ENCODE measurements around the gene TRABD2B. TPM values are rescaled to one million over a fixed set of nuclear protein-coding genes. Genes with fewer than 3 reads are reported as not detected.

The TRABD2B gene
- polyA plus RNA-seq, 3 donors, result 16.1 to 17.2 (median 16.7) TPM

DNA sequence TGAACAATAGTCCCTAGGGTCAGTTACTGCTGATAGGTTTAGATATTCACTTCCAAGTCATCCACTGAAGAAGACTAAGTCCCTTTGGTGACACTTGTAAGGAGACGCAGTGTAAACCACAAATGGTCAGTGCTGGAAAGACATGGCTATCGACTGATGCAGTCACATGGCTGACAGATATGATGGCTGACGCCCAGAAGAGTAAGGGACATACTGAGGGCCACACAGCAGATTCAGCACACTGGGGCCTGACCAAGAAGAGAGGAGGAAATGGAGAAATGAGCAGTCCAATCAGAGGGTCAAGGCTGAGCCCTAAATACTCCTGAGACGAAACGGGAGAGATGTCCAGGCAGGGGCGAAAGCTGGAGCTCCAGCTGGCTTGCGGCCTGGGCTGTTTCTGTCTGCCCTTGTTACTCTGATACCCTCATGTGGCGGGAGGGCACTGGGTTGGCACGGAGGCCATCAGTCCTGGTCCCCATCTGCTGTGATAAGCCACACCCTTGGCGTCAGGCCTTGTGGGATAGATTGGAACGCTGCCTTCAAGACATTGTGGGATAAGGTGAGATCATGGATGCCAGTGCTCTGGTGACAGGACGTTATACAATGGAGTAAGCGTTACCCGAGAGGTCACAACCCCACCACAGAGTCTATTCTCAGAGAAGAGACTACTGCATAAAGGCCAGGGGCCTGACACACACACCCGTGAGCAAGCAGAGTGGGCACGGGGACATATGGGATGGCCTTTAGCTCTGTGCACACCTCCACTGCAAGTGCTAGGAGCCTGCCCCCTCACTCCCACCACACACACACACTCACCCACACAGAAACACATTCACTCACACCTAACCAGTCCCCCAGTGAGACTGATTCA is 158.4 kb downstream of the TRABD2B start:
- DNase-seq (ENCODE audit: low read depth in 3 of 3, low spot score in 2 of 3), result no peak

DNA sequence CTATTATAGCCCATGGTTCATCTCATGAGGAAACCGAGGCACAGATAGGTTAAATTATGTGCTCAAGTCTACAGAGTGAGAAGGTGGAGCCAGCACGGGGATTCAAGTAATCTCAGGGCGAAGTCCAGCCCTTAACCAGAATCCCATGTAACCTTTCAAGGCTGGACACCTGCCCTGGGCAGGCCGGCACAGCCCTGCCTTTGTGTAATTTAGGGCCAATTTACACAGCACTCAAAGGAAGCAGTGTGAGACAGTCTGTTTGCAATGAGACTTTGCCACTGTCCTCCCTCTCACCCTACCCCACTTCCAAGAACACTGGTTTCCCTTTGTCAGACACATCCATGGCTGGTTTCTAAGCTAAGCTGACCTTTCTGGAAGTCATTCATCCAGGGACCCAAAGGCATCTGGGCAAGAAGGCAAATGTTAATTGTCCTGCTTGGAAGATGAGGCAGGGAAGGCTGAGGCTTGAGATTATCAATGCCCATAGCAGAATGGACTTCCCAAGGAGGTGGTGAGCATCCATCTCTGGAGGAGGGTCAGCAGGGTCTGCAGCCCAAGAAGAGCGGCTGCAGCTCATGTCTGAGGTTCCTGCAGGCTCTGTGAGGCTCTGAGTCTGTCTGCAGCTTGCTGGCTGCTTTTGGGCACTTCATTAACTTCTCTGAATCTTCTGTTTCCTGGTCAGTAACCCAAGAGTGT is 159.2 kb downstream of the TRABD2B start:
- DNase-seq (ENCODE audit: low read depth in 3 of 3, low spot score in 2 of 3), result no peak

DNA sequence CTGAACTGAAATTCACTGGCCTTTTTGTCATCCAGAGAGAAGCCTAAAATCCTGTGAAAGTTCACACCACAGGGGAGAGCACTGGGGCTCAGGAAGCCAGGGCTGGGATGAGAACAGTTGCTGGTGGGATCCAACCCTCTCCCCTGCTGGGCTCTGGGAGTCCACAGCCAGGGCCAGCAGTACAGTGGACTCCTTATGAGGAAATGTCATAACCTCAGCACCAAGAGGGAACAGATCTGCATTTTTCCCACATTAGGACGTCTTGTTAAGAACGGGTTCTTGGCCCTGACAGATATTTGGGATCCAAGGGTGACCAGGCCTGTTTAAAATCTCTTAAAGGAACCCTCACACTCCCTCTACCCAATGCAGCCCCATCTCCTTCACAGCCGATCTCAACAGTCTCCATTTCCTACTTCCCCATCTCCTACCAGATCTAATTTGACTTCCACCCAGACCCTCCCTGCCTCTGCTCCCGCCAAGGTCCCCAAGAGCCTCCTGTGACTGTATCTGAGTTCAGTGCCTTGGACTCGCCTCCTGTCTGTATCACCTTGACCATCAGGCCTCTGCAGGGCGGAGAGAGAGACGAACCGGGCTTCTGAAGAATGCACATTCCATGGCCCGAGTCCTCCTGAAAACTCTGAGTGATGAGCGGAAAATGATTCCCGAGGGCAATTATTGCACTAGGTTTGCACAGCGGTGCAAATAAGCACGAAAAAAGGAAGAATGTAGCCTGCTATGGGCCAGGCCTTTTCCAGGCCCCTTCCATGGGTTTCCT is 159.9 kb downstream of the TRABD2B start:
- no peak for DNase-seq (ENCODE audit: low read depth in 3 of 3, low spot score in 2 of 3)

DNA sequence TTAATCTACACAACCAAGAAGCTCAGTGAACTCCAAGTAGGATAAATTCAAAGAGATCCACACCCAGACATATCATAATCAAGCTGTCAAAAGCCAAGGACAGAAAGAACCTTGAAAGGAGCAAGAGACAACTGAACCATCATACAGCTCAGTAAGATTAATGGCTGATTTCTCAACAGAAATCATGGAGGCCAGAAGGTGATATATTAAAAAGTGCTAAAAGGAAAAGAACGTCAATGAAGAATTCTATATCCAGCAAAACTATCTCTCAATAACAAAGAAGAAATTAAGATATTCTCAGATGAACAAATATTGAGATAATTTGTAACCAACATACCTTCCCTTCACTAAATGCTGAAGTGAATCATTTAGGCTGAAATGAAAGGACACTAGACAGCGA is 161.8 kb downstream of the TRABD2B start:
- no peak for DNase-seq (ENCODE audit: low read depth in 3 of 3, low spot score in 2 of 3)

DNA sequence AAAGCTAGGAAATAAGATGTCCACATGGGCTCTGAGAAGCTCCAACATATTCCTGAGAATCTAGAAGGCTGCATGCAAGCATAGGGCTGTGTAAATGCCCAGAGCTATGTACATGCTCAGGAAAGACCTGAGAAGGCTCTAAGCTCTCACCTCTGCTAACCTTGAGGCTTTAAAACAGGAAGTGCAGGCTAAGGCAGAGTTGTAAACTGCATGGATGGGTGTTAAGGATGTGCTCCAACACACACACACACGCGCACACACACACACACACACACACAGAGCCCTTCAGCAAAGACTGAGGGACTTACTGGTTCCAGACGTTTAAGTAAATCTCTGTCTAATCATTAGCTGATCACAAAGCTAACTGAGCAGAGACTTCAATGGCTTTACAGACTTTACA is 162.9 kb downstream of the TRABD2B start:
- DNase-seq (ENCODE audit: low read depth in 3 of 3, low spot score in 2 of 3), result no peak

DNA sequence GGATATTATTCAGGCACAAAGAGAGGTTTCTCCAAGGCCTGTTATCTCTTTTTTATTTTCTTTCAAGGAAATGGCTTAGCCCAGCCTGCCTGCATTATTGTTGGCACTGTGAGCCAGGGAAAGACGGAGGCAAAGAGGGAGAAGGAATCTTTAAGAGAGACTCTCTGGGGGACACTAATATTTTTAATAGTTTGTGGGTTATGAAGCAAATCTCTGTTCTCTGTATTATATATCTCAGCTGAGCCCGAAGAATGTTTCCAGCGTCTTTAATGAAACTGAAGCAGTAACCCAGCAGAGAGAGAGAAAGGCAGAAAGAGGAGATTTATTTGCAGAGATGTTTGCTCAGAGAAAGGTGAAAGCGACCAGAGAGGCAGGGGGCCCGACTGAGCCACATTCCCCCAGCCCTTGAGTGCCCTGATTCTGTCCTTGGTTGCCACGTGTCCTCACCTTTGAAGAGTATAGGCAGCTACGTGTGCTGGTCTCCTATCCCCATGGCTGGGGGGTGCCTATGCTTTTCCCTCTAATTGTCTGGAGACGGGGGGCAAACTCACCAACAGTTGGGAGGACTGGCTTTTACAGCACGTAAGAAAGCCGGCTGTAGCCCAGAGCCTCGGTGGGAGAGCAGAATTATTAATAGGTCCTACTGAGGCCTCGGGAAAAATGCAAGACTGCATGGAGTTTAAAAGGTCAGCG is 166.4 kb downstream of the TRABD2B start:
- no peak for DNase-seq (ENCODE audit: low read depth in 3 of 3, low spot score in 2 of 3)

DNA sequence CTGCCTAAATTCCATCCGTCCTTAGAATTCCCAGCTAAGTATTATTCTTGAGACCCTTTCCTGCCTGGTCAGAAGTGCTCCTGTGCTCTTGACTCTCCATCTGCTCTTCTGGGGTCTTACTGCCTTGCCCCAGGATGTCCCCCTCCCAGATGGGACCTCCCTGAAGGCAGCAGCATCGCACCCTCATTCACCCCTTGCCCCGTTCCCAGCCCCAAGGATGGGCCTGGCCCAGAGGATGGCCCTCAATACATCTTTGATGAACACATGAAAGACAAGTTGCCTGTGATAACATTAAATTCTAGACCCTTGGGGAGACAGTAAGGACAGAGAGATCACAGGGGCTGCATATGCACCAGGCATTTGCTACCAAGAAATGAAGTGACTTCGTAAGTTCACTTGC is 167.2 kb downstream of the TRABD2B start:
- DNase-seq (ENCODE audit: low read depth in 3 of 3, low spot score in 2 of 3), result no peak

DNA sequence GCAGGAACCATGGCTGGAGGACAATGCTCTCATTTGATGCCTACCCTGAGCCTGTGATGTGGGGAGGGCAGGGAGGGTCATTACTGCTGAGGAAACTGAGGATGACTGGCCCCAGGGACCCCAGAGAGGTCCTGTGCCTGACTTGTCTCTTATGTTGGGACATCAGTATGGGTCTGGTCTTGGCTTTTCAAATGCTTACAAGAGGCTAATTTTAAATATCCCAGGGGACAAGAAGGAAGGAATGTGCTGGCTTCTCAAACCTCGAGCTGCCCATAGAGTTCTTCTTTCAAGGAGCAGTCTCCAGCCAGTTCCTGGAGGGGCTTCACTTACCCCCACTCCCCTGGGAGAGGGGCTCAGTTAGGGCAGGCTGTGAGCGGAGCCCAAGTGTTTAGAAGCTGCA is 168.2 kb downstream of the TRABD2B start:
- no peak for DNase-seq (ENCODE audit: low read depth in 3 of 3, low spot score in 2 of 3)

DNA sequence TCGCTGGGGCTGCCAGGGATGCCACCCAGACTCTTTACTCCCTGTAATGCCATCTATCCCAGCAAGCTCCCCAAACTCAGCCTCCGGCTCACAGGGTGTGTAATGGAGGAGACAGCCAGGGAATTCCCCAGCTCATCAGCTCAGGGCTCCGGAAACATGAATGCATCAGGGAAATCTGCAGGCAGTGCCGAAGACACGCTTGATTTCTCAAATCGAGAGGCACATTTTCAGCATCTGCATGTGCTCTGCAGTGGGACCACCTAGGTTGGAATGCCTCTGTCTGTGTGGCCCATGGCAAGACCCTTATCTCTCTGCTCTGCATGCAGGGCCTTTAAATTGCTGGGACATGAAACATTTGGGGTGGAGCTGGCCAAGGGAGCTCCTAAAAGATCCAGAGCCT is 170.1 kb downstream of the TRABD2B start:
- DNase-seq (ENCODE audit: low read depth in 3 of 3, low spot score in 2 of 3), result no peak

DNA sequence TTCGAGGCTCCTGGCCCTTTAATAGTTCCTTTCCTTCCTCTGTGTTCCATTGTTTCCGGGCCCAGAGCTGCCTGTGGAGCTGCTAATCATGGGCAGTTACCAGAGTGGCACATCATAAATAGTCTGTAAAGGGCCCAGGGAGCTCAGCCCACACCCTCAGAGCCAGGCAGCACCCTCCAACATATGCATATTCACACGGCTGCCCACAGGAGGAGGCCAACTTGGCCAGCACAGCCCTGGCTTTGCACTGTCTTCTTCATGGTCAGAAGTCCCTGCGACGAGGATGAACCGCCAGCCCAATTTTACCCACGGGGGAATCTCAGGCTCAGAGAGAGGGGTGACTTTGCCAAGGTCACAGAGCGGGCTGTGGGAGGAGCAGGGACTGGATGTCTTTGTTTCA is 172.5 kb downstream of the TRABD2B start:
- DNase-seq (ENCODE audit: low read depth in 3 of 3, low spot score in 2 of 3), result no peak

DNA sequence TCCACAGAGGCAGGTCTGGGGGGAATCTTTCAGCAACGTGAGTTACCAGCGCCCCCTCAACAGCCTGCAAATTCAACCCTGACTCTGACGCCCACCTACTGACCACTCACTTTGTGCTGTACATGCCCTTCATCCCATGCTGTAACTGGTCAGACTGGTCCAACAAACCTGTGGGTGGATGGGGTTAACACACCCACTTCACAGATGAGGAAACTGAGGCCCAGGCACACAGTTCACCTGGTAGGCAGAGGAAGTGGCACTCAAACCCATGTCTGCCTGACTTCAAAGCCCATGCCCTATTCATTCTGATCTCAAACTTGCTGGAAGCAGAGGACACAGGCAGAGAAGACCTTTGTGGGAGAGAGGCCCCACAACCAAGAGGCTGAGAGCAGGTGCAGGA is 172.9 kb downstream of the TRABD2B start:
- DNase-seq (ENCODE audit: low read depth in 3 of 3, low spot score in 2 of 3), result no peak

DNA sequence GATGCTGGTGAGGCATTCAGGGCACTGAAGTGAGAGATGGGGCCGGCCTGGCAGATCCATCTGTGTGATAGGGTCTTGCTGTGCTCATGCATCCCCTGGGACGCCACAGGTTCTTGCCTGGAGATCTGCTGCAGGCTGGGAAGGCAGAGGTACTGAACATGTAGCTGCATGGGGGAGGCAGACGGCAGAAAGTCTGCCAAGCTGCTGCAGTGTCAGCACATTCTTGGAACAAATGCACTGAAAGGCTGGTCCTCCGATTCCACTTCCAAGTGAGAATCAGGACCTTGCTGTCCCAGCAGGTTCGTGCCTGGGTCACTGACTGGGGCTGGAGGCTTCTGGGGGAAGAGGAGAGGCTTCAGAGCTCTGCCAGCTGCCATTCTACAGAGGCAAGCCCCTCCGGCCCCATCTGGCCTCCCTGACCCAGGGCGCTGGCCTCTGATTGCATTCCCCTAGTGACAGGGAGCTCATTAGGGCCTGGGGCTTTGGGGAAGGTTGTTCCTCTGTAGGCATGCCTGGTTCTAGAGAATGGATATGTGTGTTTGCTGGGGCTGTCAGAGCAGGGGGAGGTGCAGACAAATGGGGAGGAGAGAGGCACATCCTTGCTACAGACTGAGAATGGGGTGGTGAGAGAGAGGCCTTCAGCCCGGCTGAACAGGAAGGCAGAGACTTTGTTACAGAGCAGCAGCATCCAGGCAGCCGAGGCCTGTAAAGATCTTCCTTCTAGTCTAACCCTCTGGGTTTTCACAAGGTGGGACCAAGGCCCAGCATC is 174.0 kb downstream of the TRABD2B start:
- no peak for DNase-seq (ENCODE audit: low read depth in 3 of 3, low spot score in 2 of 3)

DNA sequence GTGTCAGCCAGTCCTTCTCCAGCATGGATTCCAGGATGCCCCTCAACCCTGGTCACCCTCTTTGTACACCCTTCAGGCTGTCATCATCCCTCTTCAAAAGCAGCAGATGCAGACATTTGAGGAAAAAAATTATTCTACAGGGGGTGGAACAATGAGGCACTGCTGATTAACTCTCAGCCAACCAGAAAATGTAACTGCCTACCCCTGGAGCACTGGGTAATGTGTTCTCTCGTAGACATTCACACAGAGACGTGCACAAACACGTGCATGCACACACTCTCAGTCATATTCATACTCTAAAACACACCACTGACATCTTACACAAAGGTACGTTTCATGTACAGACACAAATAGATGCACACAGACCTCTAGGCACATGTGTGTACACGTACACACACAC is 175.4 kb downstream of the TRABD2B start:
- DNase-seq (ENCODE audit: low read depth in 3 of 3, low spot score in 2 of 3), result no peak

DNA sequence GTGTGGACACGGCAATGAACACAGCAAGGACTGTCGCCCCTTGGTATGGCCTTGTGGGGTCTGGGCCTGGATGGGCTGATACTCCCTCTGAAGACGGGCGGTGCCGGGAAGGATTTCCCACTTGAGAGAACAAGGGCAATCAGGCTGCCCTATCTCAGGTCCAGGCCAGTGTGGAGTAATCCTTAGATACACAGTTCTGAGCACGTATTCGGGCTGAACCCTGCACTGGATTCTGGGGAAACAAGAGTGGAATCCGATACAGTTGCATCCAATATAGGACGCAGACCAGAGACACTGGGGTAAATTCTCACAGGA is 177.7 kb downstream of the TRABD2B start:
- no peak for DNase-seq (ENCODE audit: low read depth in 3 of 3, low spot score in 2 of 3)

DNA sequence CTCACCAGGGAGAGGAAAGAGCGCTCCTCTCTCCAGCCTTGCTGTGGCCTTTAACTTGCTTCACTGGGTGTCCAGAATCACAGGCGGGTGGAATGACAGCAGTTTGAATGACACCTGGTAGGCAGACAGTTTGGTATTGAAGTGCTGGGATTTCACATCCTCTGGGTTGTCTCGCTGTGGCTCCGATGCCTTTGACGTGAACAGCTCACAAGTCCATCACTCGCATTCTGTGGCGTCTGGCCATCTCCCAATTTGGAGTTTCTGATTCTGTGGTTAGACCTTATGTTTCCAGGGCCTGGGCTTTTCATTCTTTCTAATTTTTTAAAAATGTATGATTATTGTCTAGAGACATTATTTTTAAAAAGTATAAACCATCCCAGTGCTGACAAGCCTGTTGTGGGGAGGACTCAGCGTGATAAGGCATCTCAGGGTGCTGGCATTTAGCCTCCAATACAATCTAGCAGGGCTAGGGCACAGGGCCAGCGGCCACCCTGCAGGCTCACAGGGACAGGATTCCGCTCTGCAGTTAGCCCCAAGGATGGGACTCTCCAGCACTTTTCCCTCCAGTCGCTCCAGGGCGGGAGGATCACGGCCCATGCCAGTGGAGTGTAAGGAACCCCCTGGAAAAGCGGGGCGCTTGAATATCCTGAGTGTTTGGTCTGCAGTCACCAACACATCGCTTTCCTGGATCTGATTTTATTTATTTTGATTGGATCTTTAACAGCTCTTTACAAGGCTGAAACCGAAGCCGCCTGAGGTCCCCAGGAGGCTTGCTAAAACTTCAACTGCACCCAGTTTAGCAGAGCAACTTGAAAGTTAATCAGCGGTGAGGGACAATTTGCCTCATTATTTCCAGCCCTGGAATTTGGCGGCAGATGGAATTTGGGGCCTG is 178.3 kb downstream of the TRABD2B start:
- DNase-seq (ENCODE audit: low read depth in 3 of 3, low spot score in 2 of 3), result no peak

DNA sequence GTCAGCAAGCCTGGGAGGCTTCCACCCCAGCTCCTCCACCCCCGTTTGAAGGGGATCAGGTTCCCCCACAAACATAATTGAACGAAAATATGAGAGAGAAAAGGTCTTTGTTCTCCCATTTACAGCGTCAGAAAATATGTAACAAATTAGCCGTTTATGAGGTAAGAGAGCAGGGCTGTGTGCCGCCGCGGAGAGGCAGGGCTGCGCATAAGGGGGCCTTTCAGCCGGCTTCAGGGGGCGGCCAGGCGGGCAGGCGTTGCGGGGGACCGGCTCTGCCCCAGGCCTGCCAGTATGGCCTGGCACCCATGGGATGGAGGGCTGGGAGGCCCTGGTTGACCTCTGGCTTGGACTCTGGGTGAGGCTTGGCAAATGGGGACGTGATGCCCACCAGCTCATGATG is 179.3 kb downstream of the TRABD2B start:
- DNase-seq (ENCODE audit: low read depth in 3 of 3, low spot score in 2 of 3), result no peak

DNA sequence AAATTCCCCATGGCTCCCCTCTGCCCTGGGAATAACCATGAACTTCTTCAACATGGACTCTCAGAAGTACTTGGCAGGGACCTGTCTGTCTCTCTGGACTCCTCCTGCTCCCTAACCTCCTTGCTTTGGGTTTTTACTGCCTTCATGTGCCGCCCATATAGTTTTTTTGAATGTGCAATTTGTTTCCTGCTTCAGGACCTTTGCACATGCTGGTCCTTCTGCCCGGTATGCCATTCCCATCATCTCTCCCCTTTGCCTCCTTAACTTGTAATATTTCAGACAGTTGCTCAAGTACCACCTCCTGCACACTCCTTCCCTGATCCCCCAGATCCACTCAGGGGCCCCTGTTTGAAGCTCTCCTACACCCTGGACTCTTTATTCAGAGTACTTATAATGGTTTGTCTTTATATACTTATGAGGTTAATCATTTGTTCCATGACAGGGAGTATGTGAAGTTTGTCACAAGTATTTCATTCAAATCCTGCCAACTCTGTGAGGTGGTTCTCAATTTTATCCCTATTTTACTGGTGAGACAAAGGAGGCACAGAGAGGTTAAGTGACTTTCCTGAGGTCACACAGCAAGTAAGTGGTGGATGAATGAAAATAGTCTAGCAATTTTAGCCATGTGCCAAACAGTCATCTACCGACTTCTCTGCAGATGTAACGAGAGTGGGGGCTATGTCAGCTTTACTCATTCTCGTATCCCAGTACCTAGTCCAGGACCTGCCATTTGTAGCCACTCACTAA is 180.7 kb downstream of the TRABD2B start:
- no peak for DNase-seq (ENCODE audit: low read depth in 3 of 3, low spot score in 2 of 3)

DNA sequence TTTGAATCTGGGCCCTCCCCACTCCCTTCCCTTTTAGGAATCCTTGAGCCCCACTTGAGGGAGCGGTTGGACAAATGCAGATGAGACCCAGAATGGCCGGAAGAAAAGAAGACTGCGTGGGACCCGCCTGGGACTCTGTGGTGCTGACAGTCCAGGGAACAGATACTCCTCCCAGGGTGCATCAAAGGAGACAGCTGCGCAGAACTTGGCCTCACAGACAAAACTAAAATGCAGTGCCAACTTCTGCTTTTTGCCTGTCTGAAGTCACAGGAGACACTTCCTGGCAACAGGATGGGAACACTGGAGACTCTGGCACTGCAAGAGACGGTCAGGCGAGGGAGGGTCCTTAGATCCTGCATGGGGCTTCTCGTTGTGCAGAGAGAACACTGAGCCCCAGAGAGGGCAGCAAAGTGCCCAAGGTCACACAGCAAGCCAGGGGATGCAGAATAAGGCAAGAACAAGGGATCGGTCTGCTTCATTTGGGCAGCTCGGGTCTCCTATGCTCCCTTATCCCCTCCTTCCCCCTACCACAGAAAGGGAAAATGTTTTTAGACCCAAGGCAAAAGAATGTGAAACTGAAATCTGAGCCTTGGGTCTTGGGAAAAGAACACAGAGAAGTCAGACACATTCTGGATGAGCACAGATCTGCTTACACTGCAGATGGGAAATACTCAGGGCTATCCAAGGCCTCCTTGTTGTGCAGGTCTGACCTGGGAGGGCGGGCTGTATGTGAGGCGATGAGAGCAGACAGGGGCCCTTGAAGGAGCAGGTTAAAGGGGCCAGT is 182.4 kb downstream of the TRABD2B start:
- no peak for DNase-seq (ENCODE audit: low read depth in 3 of 3, low spot score in 2 of 3)
